Stimulated activated CD4-positive, alpha-beta T cell treated with anti-CD3 and anti-CD28 coated beads, Interleukin-1b, Interleukin-23, amount 100 ng/mL, for 48 hours (primary cell): Measurements from ENCODE around the gene LMAN1L.

Experiments used
- DNase-seq: peaks from one replicate; pipeline ENCODE4 v3.0.0-alpha.2; 2020

LMAN1L gene

GRCh38 chr15:74812533-74812932, at the start of gene LMAN1L:
LMAN1L (plus strand) TSS chr15:74812835; CDS start chr15:74812855, 20 bp downstream.
- no peak for DNase-seq

DNA sequence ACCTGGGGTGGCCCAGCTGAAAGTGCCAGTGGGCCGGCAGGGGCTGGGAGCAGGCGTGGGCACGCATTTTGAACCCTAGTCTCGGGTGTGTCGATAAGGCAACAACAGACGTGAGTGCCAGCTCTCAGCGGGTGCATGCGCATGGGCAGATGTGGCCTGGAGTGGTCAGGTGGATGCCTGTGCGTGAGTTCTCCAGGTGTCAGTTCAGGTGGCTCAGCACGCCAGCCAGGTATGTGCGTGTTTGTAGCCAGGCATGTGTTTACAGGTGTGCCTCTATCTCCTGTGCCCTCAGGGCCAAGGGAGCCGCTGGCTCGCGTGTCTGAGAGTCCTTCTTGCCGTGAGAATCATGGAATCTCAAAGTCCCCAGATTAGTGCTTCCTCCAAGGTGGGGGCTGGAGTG, 49.2 kb upstream of the LMAN1L start:
- no peak for DNase-seq

GRCh38 chr15:74767167-74768098, 45.2 kb upstream of the LMAN1L start:
- DNase-seq, result no peak

DNA sequence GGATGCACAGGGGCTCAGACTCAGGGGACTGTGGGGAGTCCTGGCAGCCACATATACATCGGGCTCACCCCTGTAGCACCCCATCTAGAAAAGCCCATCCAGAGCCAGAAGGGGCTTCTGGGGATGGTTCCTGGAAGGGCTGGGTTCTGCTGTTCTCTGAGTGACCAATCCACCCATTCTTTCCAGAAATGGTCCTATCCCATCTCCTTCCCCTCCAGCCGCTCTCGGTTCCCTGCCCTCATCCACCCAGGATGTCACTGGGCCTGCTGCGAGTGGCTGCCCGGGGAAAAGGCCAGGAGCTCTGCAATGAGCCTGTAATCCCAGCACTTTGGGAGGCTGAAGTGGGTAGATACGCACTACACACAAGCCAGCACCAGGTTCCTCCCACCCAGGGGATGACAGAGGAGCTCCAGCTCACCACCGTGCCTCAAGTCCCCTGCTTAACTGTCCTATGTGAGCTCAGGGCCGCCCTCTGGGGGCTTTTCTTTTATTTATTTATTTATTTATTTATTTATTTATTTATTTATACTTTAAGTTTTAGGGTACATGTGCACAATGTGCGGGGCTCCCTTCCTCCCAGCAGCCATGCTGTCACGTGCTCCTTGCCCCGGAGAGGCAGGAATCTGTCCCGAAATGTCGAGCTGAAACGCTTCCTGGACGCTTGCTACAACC, 44.4 kb upstream of the LMAN1L start:
- DNase-seq, result no peak

DNA sequence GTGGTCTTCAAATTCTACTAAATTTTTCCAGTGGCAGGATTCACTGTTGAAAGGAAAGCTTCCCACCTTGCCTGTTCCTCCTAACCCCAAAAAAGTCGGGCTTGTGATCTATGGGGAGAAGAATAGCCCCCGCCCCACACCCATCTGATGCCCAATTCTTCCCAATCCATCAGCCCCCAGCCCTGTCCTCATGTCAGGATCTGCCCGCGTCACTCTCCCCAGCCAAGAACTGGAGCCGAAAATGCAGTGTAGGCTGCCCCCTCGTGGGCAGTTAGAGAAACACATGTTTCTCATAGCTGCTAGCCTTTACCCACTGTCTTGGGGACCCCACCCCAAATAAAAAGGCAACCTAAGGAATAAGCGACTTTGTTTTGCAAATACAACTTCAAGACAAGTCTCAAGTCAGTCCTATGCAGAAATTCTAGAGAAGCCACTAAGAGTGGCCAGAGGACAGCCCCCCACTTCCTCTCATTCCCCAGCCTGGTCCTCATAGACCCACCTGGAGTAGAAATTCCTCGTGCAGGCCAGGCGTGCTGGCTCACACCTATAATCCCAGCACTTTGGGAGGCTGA, 43.8 kb upstream of the LMAN1L start:
- peak; percentile 65 for DNase-seq

DNA sequence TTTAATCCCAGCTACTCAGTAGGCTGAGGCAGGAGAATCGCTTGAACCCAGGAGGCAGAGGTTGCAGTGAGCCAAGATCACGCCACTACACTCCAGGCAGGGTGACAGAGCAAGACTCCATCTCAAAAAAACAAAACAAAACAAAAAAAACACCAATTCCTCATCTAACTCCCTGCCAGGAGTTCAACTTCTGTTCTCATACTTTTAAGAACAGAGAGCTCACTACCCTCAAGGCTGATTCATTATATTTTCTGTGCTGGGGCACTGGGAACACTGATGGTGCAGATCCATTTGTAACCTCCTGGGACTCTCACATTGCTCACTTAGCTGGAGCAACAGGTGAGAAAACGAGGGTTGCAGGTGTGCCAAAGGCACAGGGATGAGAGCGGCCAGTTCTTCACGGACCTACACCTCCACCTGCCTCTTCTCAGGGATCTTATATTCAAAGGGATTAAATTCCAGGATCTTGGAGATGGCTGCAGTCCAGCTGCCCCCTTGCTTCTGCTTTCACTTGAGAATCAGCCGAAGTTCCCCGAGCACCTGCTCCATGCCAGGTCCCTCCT, 43.1 kb upstream of the LMAN1L start:
- DNase-seq, result no peak

- DNase-seq, result no peak
These were observed 42.3 kb upstream of the LMAN1L start for GRCh38 chr15:74770211-74770903.

GRCh38 chr15:74773329-74773728, 39.3 kb upstream of the LMAN1L start:
- no peak for DNase-seq

DNA sequence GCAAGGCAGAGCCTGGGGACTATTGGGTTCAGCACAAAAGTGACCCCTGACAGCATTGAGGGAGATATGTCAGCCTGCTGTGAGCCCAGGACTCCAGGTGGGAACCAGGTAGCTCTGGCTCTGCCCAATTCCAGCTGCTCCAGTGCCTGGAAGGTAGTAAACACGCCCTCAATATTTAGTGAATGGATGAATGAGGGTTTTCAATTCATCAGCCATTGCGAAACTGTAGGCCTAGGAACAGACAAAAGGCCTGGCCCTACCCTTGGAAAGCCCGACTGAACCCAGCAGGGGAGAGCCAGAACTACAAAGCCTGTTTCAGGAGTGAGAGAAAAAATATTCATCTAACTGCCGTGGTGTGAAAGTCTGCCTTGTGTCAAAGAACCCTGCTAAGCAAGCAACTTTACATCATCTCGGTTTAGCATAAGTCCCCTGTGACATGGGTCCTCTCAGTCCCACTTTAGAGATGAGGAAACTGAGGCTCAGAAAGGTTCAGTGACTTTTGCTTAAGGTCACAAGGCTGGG, 38.8 kb upstream of the LMAN1L start:
- no peak for DNase-seq

DNA sequence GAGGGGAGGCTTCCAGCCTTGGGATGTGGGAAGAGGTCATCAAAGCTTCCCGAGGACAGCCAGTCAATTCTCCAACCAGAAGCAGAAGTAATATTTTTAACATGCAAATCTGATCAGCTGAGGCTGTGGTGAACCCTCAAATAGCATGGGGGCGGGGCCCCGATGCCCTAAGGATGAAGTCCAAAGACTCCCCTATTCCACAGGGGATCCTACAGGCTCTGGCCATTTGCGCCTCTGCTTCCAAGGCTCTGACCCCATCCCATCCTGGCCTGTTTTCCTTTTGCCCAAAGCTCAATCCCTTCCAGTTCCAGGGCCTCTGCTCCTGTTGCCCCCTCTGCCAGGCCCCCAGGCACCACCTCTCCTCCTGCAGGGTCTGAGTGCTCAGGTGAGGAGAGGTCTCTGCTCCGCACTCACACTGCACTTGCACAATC, 37.5 kb upstream of the LMAN1L start:
- no peak for DNase-seq

DNA sequence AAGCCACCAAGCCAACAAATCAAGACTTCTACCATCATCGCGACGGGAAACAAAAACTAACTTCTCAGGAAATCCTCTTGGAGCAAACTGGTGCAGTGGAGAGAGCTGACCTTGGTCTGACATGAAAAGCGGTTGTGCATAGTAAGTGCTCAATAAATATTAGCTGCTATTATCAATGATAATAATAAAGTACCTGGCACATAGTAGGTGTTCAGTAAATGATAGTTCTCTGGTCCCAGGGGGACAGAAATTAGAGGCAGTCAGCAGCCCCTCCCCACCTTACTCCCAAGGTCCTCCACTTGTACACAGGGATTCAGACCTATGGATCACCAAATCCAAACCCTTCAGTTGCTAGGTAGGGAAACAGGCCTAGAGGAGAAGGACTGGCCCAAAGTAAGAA, 36.7 kb upstream of the LMAN1L start:
- DNase-seq, result no peak

DNA sequence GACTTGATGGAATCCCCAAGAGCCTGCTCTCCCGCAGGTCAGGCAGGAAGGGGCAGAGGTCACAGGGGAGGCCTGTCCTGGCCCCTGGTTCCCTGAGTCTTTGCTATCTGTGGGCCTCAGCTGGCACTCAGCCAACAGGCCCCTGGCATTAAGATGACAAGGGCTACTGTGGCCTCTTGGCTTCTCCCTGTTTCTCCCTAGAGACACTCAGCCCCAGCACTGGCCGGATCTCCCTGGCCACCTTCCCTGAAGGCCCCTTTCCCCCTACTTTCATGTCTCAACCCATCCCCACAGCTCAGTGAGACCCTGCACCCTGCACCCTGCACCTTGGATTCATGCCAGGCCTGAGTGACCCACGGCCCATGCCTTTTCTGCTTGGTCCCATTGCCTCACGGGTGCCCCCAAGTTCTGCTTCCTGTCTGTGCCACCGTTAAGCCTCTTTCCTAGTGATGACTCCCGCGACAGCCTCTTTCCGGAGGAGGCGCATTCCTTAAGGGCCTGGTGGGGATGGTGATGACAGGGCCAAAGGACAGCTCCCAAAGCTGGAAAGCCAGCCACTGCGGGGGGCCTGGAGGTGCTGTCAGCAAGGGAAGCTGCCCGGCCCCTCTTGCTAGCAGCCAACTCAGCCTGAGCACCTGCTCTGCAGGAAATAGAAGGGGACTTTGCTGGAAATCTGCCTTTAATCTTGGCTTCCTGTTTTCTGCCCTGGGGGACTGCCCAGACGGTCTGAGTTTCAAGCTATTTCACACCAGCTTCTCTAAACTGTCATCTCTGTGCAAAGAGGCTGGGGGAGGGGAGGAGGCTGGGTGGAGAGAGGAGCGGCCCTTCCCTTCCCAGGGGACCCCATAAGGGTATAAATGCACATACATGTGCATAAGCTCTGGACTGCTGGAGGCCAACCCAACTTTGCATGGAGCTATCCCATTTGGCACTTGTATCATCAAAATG, 35.5 kb upstream of the LMAN1L start:
- DNase-seq, result peak; percentile 52

DNA sequence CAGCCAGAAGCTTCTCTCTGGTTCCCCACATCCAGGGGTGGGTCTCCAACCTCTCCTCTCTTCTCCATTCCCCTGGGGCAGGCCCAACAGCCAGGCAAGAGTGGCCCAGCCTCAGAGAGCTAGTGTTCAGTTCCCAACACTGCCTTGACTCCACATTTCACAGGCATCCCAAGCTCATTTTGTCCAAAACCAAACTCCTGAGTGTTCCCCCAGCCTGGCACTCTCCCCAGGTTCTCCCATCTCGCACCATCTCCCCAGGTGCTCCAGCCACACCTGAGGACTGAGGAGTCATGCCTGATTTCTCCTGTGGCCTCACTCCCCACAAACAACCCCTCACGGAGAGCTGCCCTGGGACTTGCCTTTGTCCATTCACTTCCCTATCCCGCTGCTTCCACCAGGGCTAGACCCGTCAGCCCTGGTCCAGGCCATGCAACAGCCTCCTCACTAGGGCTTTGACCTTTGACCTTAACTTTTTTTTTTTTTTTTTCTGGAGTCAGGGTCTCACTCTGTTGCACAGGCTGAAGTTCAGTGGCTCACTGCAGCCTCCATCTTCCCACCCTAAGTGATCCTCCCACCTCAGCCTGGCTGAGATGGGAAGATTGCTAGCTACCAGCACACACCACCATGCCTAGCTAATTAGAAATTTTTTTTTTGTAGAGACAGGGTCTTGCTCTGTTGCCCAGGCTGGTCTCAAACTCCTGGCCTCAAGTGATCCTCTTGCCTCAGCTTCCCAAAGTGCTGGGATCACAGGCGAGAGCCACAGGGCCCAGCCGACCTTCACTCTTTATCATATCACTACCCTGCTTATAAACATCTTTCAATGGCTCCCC, 34.7 kb upstream of the LMAN1L start:
- DNase-seq, result no peak

DNA sequence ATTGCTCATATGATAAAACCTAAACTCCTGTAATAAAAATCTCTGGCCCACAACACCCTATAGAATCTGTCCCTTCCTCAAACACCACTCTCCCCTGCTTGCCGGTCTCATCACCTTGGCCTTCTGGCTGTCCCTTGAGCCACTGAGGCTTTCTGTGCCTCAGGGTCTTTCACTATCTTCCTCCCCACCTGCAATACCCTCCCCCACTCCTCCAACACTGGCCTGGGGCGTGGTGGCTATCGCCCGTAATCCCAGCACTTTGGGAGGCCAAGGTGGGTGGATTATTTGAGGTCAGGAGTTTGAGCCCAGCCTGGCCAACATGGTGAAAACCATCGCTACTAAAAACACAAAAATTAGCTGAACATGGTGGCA, 34.0 kb upstream of the LMAN1L start:
- no peak for DNase-seq

DNA sequence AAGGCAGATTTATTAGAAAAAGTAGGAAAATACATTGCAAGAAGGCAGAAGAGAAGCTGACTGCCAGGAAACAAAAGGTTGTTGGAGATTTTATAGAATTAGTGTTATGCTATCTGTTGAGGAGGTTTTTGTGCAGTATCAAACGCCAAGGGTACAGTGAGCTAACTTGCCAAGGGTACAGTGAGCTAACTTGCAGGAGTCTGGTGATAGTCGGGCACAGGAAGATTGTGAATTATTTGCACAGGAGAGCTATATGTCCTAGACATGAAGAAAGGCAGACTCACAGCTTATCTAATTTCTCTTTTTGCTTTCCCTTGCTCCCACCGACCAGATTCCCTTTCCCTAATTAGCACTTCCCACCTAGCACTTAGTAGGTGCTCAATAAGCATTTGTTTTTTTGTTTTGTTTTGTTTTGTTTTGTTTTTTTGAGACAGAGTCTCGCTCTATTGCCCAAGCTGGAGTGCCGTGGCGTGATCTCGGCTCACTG, 33.4 kb upstream of the LMAN1L start:
- DNase-seq, result no peak

DNA sequence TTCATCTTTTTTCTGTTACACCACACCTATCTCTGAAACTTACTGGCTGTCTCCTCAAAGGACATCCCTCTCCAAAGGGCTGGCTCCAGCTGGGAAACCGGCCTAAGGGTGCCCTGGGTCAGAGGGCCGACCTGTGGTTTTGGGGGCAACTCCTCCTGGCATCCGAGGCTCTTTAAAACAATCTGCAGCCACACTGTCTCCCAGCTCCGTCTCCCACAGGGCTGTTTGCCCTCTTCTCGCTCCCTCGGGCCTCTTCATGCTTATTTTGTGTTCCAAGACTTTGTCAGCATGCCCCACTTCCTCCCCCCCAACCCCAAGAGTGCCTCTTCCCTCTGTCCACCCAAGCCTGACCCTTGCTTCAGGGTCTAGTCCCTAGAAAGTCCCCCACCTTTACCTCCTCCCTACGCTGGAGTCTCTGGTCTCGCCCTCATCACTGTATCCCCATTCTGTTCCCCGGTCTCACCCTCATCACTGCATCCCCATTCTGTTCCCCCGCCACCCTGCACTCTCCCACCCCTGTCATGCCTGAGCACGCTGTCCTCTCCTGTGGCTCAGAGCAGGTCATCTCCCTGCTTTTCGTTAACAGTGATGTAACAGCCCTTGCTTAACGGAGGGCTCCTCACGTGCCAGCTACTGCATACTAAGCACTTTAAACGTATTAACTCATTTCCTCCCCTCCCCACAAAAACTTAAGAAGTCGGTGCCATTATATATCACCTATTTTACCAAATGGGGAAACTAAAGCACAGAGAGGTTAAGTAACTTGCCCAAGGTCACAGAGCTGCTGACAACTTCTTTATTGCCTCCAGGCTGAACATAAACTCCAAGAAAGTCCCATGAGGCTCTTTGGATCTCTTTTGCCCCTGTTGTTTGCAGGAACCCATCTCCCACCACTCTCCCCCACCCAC, 31.9 kb upstream of the LMAN1L start:
- DNase-seq, result peak; percentile 49

DNA sequence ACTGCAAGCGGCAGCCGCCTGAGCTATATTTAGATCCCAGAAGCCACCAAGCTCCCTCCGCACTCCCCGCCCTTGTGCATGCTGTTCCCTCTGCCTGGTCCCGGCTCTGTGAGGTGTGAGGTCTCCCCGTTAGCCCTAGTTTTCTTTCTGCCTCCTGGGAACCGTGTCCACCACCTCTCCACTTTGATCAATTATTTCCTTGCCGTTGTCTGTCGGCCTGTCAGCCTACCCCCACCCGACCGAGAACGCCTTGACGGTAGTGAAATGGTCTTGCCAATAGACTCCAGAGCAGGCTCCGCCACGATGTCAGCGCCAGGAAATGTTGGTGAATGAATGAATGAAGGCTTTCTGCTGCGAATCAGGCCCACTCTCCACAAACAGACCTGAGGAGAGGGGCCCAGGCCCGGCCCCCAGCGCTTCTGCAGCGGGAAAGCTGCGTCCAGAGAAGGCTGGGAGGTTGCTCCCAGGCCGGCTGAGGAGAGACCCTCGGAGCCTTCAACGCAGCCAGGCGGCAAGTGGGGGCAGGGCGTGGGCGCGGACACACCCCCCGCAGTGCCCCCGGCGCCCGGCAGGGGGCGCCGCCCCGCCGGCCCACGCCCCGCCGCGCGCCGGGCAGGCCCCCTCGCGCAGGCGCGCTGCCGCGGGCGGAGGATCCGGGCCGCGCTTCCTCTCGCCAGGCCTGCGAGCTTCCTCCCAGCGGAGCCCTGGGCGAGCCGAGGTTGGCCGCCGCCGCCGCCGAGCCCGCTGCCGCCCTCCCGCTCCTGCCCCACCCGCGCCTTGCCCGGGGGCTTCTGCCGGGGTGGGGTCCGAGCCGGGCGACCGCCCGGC, 31.0 kb upstream of the LMAN1L start, which contains the start of gene CSK:
CSK (plus strand) TSS at position 650 of the 828 bp plus-strand sequence. CDS start 16,218 bp downstream, outside the sequence.
- peak; percentile 69 for DNase-seq
